SK-N-SH (cell line): ENCODE data around the gene SLC22A4.

Experiments
- CTCF ChIP-seq: fragments of 200-600 bp; sonication (generic); IDR thresholded peaks from 2 replicates; pipeline ENCODE4 v1.6.1; 2017; ENCODE audit warnings: antibody characterized with exemption, mild to moderate bottlenecking, moderate library complexity
- EP300 ChIP-seq, 2 experiments: IDR thresholded peaks; 2 replicates each; pipeline versions ENCODE4 v1.4.0 to v1.6.1; 2012; ENCODE audit warnings: borderline replicate concordance in 1 of 2, low read depth in 1 of 2, low read length in 1 of 2
- EZH2phosphoT487 ChIP-seq: fragments of 200-600 bp; sonication (generic); IDR thresholded peaks from 2 replicates; pipeline ENCODE4 v1.6.1; 2017; ENCODE audit warnings: low read depth, mixed run types, mild to moderate bottlenecking, antibody characterized with exemption, moderate library complexity, borderline replicate concordance
- FOXM1 ChIP-seq: IDR thresholded peaks from 2 replicates; pipeline ENCODE4 v1.4.0; 2012; ENCODE audit warnings: low read depth, mild to moderate bottlenecking
- MAX ChIP-seq: IDR thresholded peaks from 2 replicates; pipeline ENCODE4 v1.4.0; 2012; ENCODE audit warnings: low read depth
- MXI1 ChIP-seq: IDR thresholded peaks from 2 replicates; pipeline ENCODE4 v1.6.1; 2012; ENCODE audit warnings: mild to moderate bottlenecking, low read depth, low read length, improper control_type of control experiment
- NRF1 ChIP-seq: IDR thresholded peaks from 2 replicates; pipeline ENCODE4 v1.6.1; 2012; ENCODE audit warnings: low read depth, mild to moderate bottlenecking, low read length
- POLR2AphosphoS5 ChIP-seq: IDR thresholded peaks from 2 replicates; pipeline ENCODE4 v1.6.1; 2012; ENCODE audit warnings: low read depth, low read length
- RAD21 ChIP-seq: IDR thresholded peaks from 2 replicates; pipeline ENCODE4 v1.6.1; 2012; ENCODE audit warnings: mild to moderate bottlenecking, low read length
- RCOR1 ChIP-seq: fragments of 150-350 bp; IDR thresholded peaks from 2 replicates; pipeline ENCODE4 v1.6.1; 2017; ENCODE audit warnings: antibody characterized with exemption, low read length
- REST ChIP-seq: IDR thresholded peaks from 2 replicates; pipeline ENCODE4 v1.6.1; 2012; ENCODE audit warnings: mild to moderate bottlenecking, low read depth, low read length, moderate library complexity
- RFX5 ChIP-seq: IDR thresholded peaks from 2 replicates; pipeline ENCODE4 v1.6.1; 2012; ENCODE audit warnings: mild to moderate bottlenecking, improper control_type of control experiment, low read length

- TF ChIP-seq FOXM1: no peak
- no peak for TF ChIP-seq RFX5
- no peak for TF ChIP-seq CTCF
- no peak for TF ChIP-seq EZH2phosphoT487
- no peak for TF ChIP-seq EP300 (IDR thresholded peaks at IDR 0.05; ENCODE audit: borderline replicate concordance in 1 of 2, low read depth in 1 of 2, low read length in 1 of 2)
- no peak for TF ChIP-seq MAX
- no peak for TF ChIP-seq RAD21
- TF ChIP-seq POLR2AphosphoS5: no peak
- no peak for TF ChIP-seq REST
- TF ChIP-seq NRF1: no peak
- TF ChIP-seq RCOR1: no peak
- no peak for TF ChIP-seq MXI1
Observed at GRCh38 chr5:132291026-132291425, 3.2 kb upstream of the SLC22A4 start.
